OCI-LY7 (cell line): ENCODE data around the gene KNDC1.

Experiments used
- CTCF ChIP-seq: fragments of 200-600 bp; sonication (generic); conservative IDR thresholded peaks from 2 replicates; pipeline ENCODE4 v1.5.1; 2014; ENCODE audit warnings: mild to moderate bottlenecking, antibody characterized with exemption, low read length, moderate library complexity, mixed read lengths
- EZH2phosphoT487 ChIP-seq: fragments of 200-600 bp; sonication (generic); IDR thresholded peaks from 2 replicates; pipeline ENCODE4 v1.6.1; 2018; ENCODE audit warnings: low read depth, borderline replicate concordance, mild to moderate bottlenecking, mixed run types, antibody characterized with exemption, low read length, moderate library complexity, mixed read lengths

- no peak for TF ChIP-seq CTCF
- TF ChIP-seq EZH2phosphoT487: no peak
Measured at GRCh38 chr10:133164816-133165555, 5.0 kb downstream of the KNDC1 start.
